Measurements from ENCODE around the gene MAP3K5.
"Not testable (repeated sequence)": the region's sequence is repeated elsewhere in the genome, so short reads cannot be mapped to it uniquely, and the experiment has no call there.

Gene MAP3K5

DNA sequence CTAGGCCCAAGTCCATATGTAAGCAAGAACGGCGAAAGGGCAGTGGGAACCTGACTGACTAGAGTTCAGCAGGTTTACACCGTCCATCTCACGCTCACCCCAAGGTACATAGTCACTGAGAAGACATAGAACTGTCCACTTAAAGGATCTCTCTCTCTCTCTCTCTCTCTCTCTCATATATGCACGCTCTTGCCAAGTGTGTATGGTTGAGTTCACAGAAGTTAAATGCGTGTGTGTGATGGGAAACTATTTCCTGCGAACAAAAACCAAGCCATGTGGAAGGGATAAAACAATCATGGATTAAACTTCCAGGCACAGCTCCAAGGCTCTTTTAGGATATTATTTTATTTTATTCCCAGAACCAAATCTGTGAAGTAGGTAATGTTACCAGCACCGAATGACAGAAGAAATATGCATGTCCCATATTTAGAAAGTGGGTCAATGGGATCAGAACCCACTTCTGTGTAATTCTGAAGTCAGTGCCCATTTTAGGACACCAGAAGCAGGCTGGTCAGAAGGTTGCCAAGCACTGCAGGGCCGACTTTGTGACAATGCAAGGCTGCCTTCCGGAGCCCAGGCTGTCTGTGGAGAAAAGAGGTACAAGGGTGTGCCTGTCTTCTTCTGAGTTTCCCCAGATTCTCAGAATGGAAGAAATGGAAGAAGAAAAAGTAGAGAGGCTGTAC lies 192.8 kb downstream of the MAP3K5 start:
- DNase-seq: no peak

GRCh38 chr6:136598048-136598447 lies 194.2 kb downstream of the MAP3K5 start:
- no peak for DNase-seq

GRCh38 chr6:136594671-136595070 lies 197.6 kb downstream of the MAP3K5 start:
- DNase-seq: no peak

GRCh38 chr6:136593748-136594490 lies 198.4 kb downstream of the MAP3K5 start:
- DNase-seq: no peak

DNA sequence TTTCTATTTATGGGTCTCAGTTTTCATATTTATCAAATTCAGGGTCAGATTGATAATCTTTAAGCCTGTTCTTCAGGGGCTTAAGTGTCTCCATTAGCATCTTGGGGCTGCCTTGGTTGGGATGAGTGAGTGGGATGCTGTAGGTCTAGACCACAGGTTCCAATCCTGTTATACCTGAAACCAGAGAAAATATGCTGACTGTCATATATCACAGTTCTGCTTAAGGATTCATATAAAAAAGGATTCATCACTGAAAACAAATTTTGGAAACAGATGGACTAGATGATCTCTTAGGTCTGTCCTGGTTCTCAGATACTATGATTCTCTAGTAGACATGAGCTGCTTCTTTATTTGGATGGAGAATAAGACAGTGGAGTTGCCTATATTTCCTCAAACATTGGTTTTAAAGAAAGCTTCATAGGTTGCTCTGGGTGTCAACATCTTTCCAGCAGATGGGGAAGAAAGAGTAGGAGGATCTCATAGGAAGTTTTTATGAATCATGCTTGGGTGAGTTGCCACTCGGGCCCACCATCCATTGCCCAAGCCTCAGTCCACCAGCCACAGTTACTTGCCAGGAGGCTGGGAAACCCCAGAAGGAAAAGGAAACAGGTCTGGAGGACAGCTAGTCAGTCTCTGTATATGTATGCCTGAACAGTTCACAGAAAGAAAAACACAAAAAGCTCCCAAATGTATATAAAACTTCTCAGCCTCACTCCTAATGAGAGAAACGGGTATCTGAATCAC lies 199.2 kb downstream of the MAP3K5 start:
- no peak for DNase-seq

- DNase-seq: no peak
Observed at GRCh38 chr6:136591617-136592016, 200.7 kb downstream of the MAP3K5 start.

GRCh38 chr6:136590846-136591245 lies 201.4 kb downstream of the MAP3K5 start:
- DNase-seq: not testable (repeated sequence)

DNA sequence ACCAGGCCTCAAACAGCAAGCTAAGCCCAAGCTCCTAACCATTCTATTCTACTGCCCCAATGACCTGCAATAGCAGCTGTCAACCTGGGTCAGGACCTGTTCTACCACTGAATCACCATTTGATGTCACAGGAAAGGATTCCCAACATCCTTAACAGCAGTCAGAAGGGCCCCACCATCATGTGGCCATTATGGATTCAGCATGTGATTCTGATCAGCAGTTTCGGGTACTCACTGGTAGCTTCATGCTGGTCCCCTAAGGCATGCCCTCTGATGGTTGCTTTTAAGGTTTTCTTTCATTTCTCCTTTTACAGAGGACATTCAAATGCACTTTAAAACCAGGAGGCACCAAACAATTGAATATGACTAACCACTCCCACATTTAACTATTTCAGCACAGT lies 204.8 kb downstream of the MAP3K5 start:
- no peak for DNase-seq

- DNase-seq: no peak
Observed at GRCh38 chr6:136586295-136586694, 206.0 kb downstream of the MAP3K5 start.

GRCh38 chr6:136585523-136585922 lies 206.8 kb downstream of the MAP3K5 start:
- DNase-seq: not testable (repeated sequence)

GRCh38 chr6:136584290-136584689 lies 208.0 kb downstream of the MAP3K5 start:
- DNase-seq: not testable (repeated sequence)

GRCh38 chr6:136582711-136583471 lies 209.4 kb downstream of the MAP3K5 start:
- no peak for DNase-seq

- no peak for DNase-seq
Observed at GRCh38 chr6:136579800-136580199, 212.5 kb downstream of the MAP3K5 start.

- no peak for DNase-seq
Observed at GRCh38 chr6:136576821-136577220, 215.5 kb downstream of the MAP3K5 start.

GRCh38 chr6:136571496-136571895 lies 220.8 kb downstream of the MAP3K5 start:
- no peak for DNase-seq

GRCh38 chr6:136571065-136571464 lies 221.2 kb downstream of the MAP3K5 start:
- no peak for DNase-seq

DNA sequence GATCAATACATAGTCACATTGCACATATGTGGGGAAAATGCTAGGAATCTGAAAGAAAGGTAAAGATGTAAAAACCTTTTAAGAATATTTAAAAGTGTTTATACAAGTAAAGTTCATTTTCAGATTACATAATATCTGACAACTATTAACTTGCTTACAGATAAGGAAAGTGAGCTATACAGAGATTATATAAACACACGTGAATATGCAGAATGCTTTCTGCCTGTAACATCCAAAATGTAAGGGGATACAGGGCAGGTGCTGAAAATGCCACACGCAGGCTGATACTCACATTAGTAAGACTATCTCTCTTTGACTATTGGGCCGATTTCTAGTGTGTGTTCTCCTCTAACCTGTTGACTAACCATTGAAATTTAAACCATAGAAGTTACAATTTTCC lies 224.1 kb downstream of the MAP3K5 start:
- no peak for DNase-seq

DNA sequence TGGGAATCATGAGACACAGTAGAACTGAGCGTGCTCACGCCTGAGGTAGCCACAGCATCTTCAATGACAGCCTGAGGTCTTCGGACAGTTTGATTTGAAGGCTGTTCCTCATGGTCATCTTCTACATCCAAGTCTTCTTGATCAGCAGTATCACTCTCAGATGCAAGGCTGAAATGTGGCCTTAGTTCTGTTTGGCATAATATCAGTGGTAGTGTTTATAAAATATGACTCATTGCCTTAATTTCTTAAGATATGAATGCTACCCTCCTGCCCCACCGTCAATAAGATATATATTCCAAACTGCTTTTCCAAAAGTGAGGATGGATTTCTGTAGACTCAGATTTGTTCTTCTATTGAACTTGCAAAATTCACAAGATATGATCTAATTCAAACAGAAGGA lies 224.6 kb downstream of the MAP3K5 start:
- no peak for DNase-seq

DNA sequence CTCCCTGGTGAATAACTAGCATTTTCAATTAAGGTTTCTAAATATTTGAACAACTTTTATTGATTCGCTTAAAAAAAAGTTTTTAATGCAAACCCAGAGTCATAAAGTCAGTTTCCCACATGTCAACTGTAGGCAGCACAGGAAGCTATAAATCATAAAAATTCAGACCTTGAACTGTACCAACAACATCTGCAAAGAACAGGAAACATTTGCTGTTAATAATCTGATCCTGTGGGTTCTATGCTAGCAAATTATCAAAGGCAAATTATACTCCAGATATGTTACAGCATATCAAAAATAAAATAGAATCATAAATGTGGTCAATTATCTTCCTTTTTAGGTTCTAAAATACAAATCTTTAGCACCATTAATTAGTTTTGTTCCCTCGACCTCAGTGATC lies 225.4 kb downstream of the MAP3K5 start:
- DNase-seq: no peak

- DNase-seq: no peak
Observed at GRCh38 chr6:136566007-136566487, 226.2 kb downstream of the MAP3K5 start.

- DNase-seq: no peak
Observed at GRCh38 chr6:136564180-136564579, 228.1 kb downstream of the MAP3K5 start.

GRCh38 chr6:136563386-136564152 lies 228.7 kb downstream of the MAP3K5 start:
- no peak for DNase-seq
